HG03565 (cell line): ENCODE measurements around the gene TRMT112.
A peak's percentile ranks its signal among the peaks of the same experiment; 100 is the strongest.

Experiments
- ATAC-seq: cut with Tn5 transposase; IDR thresholded peaks from one replicate; pipeline ENCODE4 v1.9.1; 2021; ENCODE audit warnings: mild to moderate bottlenecking, moderate library complexity; ENCODE audit not compliant: unreplicated experiment

The TRMT112 gene

DNA sequence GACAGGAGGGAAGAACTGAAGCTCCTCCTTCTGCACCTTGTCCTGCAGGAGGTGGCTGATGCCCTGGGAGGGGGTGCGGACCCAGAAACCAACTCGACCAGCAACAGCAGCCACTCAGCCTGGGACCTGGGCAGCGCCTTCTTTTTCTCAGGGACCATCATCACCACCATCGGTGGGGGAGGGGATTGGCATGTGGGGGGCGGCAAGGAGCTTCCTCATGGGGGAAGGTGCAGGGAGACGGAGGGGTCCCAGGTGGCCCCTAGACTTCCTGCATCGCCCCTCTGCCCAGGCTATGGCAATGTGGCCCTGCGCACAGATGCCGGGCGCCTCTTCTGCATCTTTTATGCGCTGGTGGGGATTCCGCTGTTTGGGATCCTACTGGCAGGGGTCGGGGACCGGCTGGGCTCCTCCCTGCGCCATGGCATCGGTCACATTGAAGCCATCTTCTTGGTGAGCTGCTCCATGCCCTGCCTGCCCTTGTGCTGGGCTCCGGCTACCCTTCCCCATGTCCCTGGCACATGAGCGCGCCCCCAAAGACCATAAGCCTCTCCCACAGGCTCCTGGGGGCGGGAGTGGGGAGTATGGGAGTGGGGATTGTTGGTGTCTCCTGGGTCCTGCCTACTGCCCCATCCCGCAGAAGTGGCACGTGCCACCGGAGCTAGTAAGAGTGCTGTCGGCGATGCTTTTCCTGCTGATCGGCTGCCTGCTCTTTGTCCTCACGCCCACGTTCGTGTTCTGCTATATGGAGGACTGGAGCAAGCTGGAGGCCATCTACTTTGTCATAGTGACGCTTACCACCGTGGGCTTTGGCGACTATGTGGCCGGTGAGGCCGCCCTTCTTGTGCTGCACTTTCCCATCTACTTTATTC, 20.3 kb downstream of the TRMT112 start:
- no peak for ATAC-seq

DNA sequence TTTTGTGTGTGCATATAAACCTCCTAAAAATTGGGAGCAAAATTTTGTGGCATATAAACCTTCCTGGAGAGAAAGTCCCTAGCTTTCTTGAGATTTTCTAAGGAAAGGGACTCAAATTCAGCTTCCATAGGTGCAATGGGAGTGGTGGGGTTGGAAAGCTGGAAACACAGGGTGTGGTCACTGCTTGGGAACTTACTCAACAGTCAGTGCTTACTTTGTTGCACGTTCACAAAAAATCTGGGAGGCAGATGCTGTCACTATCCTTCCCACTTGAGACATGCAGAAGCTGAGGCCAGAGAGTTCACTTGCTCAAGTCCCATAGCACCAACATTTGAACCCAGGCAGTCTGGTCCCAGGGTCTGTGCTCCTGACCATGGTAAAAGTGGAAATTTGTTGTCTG, 21.1 kb downstream of the TRMT112 start:
- ATAC-seq: no peak

DNA sequence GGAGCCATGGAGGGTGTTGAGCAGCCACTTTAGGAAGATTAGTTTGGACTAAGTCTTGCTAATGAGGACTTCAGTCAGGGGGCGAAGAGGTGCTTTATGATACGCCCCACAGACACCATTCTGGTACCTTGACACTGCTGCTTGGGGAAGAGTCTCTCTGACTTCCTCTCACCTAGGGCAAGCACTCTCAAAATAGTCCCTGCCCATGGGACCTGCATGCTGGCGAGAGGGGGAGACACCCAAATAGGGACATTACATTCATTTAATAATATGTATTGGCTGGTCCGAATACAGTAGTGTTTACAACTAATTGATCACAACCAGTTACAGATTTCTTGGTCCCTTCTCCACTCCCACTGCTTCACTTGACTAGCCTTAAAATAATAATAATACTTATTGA, 21.6 kb downstream of the TRMT112 start:
- ATAC-seq: no peak

GRCh38 chr11:64294774-64295173, 22.6 kb downstream of the TRMT112 start:
- ATAC-seq: no peak

GRCh38 chr11:64292460-64293254, 24.7 kb downstream of the TRMT112 start:
- no peak for ATAC-seq

DNA sequence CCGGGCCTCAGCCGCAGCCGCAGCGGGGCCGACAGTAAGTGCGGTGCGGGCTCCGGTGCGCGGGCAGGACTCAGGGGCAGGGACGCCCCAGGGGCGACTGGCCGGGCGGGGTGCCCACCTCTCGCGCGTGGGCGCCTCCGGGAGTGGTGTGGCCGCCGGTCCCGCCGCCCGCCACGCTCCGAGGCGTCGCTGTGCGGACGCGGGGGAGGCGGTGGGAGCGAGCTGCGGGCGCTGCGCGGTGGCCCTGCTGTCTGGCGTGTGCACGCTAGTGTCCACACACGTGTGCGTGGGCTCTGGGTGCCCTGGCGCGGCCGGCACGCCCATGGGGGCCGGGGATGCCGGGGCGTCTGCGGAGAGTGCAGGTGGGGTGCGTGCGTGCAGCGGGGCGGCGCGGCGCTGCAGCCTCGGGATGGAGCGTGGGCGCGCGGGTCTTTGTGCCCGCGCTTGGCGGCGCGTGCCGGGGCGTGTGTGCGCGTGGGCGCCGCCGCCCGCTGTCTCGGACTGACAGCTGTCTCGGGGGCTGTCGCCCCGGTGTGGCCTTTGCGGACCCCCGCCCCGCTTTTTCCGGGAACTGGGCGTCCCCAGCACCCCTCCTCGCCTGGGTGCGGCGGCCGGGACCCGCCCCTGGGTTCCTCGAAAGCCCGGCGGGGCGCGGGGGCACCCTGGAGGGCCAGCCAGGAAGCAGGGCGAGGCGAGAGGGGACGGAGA, 25.5 kb downstream of the TRMT112 start:
- no peak for ATAC-seq

- no peak for ATAC-seq
These were observed 26.1 kb downstream of the TRMT112 start, which contains the start of gene KCNK4 for GRCh38 chr11:64291262-64291751. KCNK4 (plus strand) TSS chr11:64291302; CDS start chr11:64293019, 1,717 bp downstream.

DNA sequence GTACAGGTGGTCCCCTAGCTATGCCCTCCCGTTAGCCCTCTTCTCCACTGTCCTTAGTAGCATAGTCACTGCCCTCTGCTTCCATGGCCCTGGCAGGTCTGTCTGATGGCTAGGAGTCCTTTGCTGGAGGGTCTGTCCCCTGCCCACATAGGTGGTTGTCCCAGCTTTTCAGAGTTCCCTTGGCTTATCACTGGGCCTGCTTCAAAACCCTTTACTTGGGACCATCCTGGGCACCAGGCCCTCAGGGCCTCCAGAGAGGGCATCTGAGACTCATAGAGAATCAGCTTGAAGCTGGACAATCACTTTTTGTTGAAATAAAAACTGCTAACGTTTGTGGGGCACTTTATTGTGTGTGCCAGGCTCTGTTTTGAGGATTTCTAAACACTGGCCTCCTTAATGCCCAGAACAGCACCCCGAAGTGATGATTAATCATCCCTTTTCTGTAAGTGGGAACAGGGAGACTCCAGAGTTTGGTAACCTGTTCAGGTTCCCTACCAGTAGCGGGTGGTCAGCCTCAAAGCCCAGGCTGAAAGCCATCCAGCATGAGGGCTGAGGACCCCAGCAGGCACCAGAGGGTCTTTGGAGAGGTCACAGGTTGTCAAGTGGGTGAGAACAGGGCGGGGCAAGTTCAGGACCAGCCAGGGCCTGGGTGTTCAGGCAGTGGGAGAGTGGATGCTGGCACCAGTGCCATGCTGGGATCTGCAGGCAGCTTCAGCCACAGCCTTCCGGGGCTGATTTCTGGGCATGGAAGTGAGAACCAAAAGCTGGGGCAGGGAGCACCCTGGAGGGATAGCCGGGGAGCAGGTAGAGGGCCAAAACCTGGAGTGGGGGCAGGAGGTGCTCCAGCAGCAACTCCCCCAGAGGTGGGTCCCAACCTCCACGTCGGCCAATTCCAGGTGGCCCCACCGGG, 26.8 kb downstream of the TRMT112 start:
- ATAC-seq: no peak

- no peak for ATAC-seq
These were observed 28.3 kb downstream of the TRMT112 start for GRCh38 chr11:64289002-64289564.

DNA sequence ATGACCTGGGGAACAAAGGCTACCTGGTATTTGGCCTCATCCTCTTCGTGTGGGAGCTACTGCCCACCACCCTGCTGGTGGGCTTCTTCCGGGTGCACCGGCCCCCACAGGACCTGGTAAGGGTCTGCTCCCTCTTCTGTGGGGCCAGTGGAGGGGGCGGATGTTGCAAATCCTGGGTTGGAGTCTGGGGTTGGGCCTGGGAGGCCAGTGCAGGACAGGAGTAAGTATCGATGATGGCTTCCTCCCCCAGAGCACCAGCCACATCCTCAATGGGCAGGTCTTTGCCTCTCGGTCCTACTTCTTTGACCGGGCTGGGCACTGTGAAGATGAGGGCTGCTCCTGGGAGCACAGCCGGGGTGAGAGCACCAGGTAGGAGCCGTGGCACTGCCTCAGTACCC, 29.0 kb downstream of the TRMT112 start:
- no peak for ATAC-seq

GRCh38 chr11:64287676-64288352, 29.5 kb downstream of the TRMT112 start:
- no peak for ATAC-seq

- ATAC-seq: no peak
These were observed 30.6 kb downstream of the TRMT112 start for GRCh38 chr11:64286801-64287159.

GRCh38 chr11:64285885-64286800, 31.2 kb downstream of the TRMT112 start:
- ATAC-seq: no peak

DNA sequence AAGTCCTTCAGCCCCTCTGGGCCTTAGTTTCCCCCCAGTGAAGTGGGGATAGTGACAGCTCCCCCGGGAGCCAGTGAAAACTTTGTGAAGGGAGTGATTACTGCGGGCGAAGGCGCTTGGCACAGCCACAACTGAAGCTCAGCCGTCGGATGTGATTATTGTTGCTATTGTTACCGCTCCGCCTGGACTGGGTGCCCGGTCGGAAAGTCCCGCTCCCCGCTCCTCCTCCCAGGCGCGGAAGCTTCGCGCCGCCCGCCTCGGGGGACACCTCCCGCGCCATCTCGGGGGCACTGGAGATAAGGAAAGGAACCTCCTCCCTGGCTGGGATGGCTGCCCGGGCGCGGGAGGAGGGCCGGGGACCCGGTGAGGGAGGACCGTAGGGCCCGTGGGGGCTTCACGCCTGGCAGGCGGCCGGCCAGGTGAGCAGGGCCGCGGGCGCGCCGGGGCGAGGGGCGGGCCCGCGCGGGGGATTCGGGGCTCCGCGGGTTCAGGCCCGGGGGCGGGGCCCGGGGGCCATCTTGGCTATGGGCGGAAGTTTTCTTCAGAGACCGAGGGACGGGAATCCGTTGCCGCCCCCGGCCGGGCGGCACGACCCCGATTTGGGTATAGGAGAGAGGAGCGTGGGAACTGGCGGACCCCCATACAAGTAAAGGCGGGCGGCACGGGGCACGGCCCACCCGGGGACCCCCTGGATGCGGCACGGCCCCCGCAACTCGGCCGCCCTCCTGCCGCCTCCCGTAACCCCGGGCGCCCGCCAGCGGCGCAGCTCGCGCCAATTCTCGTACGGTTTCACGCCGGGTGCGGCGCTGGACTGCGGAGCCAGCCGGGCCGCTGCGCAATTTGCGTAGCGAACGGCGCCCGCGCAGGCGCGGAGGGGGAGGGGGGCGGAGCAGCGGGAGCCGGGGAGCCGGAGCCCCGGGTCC, 32.1 kb downstream of the TRMT112 start, which contains the start of gene GPR137:
TSS of gene GPR137 (plus strand) at position 887 of the 923 bp plus-strand sequence. CDS start 677 bp downstream, outside the sequence.
- ATAC-seq: peak; percentile 48

GRCh38 chr11:64284048-64284961, 33.1 kb downstream of the TRMT112 start, which contains the start of gene BAD:
BAD (minus strand) TSS chr11:64284665; CDS start chr11:64284368, 297 bp downstream.
- ATAC-seq: peak; percentile 55

- no peak for ATAC-seq
These were observed 34.3 kb downstream of the TRMT112 start for GRCh38 chr11:64283092-64283491.
